ENCODE data around the gene LRRC36. TPM values are rescaled to one million over a fixed set of nuclear protein-coding genes. Genes with fewer than 3 reads are reported as not detected.

Gene LRRC36
- total RNA-seq, 2 experiments from 2014 or later: 0.64 TPM; not detected in 1

GRCh38 chr16:67283039-67283825 is 43.4 kb upstream of the LRRC36 start:
- intact Hi-C loops (cut with micrococcal nuclease): no loop called here
- Mint-ChIP-seq H3K36me3 (ENCODE audit: low read depth) (no peaks in the 10 kb centered on the region), H3K27ac (no peak overlapping the region), H3K4me3 (no peak overlapping the region), H3K4me1 (ENCODE audit: low read depth) (peaks cover 4% of the 10 kb centered on the region), H3K9me3 (no peaks in the 10 kb centered on the region), H3K27me3 (ENCODE audit: low read depth) (no peaks in the 10 kb centered on the region)
- DNase-seq: no peak
- CTCF ChIA-PET: interaction anchor here (0.6 to 0.8 kb wide), 2 partner anchors 145 to 271 kb away, joined by 3 read pairs; no protein-coding TSS in a partner anchor

- Mint-ChIP-seq H3K27me3 (ENCODE audit: low read depth) (no peaks in the 10 kb centered on the region), H3K4me3 (no peak overlapping the region), H3K4me1 (ENCODE audit: low read depth) (no peaks in the 10 kb centered on the region), H3K9me3 (no peaks in the 10 kb centered on the region), H3K36me3 (ENCODE audit: low read depth) (no peaks in the 10 kb centered on the region), H3K27ac (no peak overlapping the region)
- CTCF ChIA-PET: interaction anchor here (0.6 to 2.3 kb wide), 3 partner anchors 13 to 270 kb away, joined by 3 to 9 read pairs (median 3); no protein-coding TSS in a partner anchor
- no peak for DNase-seq
- intact Hi-C loops (cut with micrococcal nuclease): no loop called here
Observed at GRCh38 chr16:67283826-67284555, 42.6 kb upstream of the LRRC36 start.

- no peak overlapping the region for H3K27ac Mint-ChIP-seq
- no peaks in the 10 kb centered on the region for H3K36me3 Mint-ChIP-seq (ENCODE audit: low read depth)
- no peak for DNase-seq
- H3K9me3 Mint-ChIP-seq: no peaks in the 10 kb centered on the region
- H3K4me3 Mint-ChIP-seq: no peak overlapping the region
- no peaks in the 10 kb centered on the region for H3K27me3 Mint-ChIP-seq (ENCODE audit: low read depth)
- intact Hi-C loops (cut with micrococcal nuclease): no loop called here
- H3K4me1 Mint-ChIP-seq (ENCODE audit: low read depth): no peaks in the 10 kb centered on the region
- CTCF ChIA-PET: interaction anchor here (1.2 to 2.3 kb wide), 2 partner anchors 12 to 114 kb away, joined by 7 to 9 read pairs; no protein-coding TSS in a partner anchor
Observed at GRCh38 chr16:67284699-67285646, 41.6 kb upstream of the LRRC36 start.

GRCh38 chr16:67286441-67287235 is 40.0 kb upstream of the LRRC36 start:
- H3K36me3 Mint-ChIP-seq (ENCODE audit: low read depth): no peaks in the 10 kb centered on the region
- H3K27me3 Mint-ChIP-seq (ENCODE audit: low read depth): no peaks in the 10 kb centered on the region
- intact Hi-C loops (cut with micrococcal nuclease): no loop called here
- H3K9me3 Mint-ChIP-seq: no peaks in the 10 kb centered on the region
- no peak overlapping the region for H3K27ac Mint-ChIP-seq
- no peak for DNase-seq
- H3K4me3 Mint-ChIP-seq: no peak overlapping the region
- CTCF ChIA-PET: interaction anchor here (1.1 to 1.2 kb wide), 2 partner anchors 26 to 113 kb away, joined by 3 to 7 read pairs; no protein-coding TSS in a partner anchor
- H3K4me1 Mint-ChIP-seq (ENCODE audit: low read depth): no peaks in the 10 kb centered on the region

- no peaks in the 10 kb centered on the region for H3K9me3 Mint-ChIP-seq
- no peaks in the 10 kb centered on the region for H3K36me3 Mint-ChIP-seq (ENCODE audit: low read depth)
- no peak overlapping the region for H3K4me3 Mint-ChIP-seq
- CTCF ChIA-PET: no interaction called here
- intact Hi-C loops (cut with micrococcal nuclease): no loop called here
- no peak overlapping the region for H3K27ac Mint-ChIP-seq
- H3K4me1 Mint-ChIP-seq (ENCODE audit: low read depth): no peaks in the 10 kb centered on the region
- DNase-seq: no peak
- H3K27me3 Mint-ChIP-seq (ENCODE audit: low read depth): no peaks in the 10 kb centered on the region
Observed at GRCh38 chr16:67287960-67288359, 38.7 kb upstream of the LRRC36 start.

GRCh38 chr16:67291461-67291860 is 35.2 kb upstream of the LRRC36 start:
- Mint-ChIP-seq H3K27ac (no peak overlapping the region), H3K4me3 (no peak overlapping the region), H3K9me3 (no peaks in the 10 kb centered on the region), H3K4me1 (ENCODE audit: low read depth) (no peaks in the 10 kb centered on the region), H3K27me3 (ENCODE audit: low read depth) (no peaks in the 10 kb centered on the region), H3K36me3 (ENCODE audit: low read depth) (no peaks in the 10 kb centered on the region)
- CTCF ChIA-PET: interaction anchor here (0.6 kb wide), 1 partner anchor 308 kb away, joined by 4 read pairs; no protein-coding TSS in a partner anchor
- no peak for DNase-seq
- intact Hi-C loops (cut with micrococcal nuclease): no loop called here

GRCh38 chr16:67294171-67294757 is 32.4 kb upstream of the LRRC36 start:
- no peak overlapping the region for H3K4me3 Mint-ChIP-seq
- no peaks in the 10 kb centered on the region for H3K36me3 Mint-ChIP-seq (ENCODE audit: low read depth)
- no peaks in the 10 kb centered on the region for H3K27me3 Mint-ChIP-seq (ENCODE audit: low read depth)
- no peak overlapping the region for H3K27ac Mint-ChIP-seq
- CTCF ChIA-PET: interaction anchor here (0.5 to 1.3 kb wide), 2 partner anchors 16 to 20 kb away, joined by 3 to 4 read pairs; no protein-coding TSS in a partner anchor
- no peak for DNase-seq
- intact Hi-C loops (cut with micrococcal nuclease): no loop called here
- no peaks in the 10 kb centered on the region for H3K9me3 Mint-ChIP-seq
- no peaks in the 10 kb centered on the region for H3K4me1 Mint-ChIP-seq (ENCODE audit: low read depth)

- H3K4me3 Mint-ChIP-seq: no peak overlapping the region
- H3K9me3 Mint-ChIP-seq: no peaks in the 10 kb centered on the region
- DNase-seq: no peak
- H3K27ac Mint-ChIP-seq: peak overlapping the region; percentile 37
- no peaks in the 10 kb centered on the region for H3K36me3 Mint-ChIP-seq (ENCODE audit: low read depth)
- no peaks in the 10 kb centered on the region for H3K27me3 Mint-ChIP-seq (ENCODE audit: low read depth)
- intact Hi-C loops (cut with micrococcal nuclease): no loop called here
- CTCF ChIA-PET: interaction anchor here (0.5 kb wide), 1 partner anchor 21 kb away, joined by 3 read pairs; no protein-coding TSS in a partner anchor
- H3K4me1 Mint-ChIP-seq (ENCODE audit: low read depth): no peaks in the 10 kb centered on the region
Observed at GRCh38 chr16:67294938-67295361, 31.7 kb upstream of the LRRC36 start.

- Mint-ChIP-seq H3K4me3 (no peak overlapping the region), H3K27ac (no peak overlapping the region), H3K9me3 (no peaks in the 10 kb centered on the region), H3K36me3 (ENCODE audit: low read depth) (no peaks in the 10 kb centered on the region), H3K4me1 (ENCODE audit: low read depth) (no peaks in the 10 kb centered on the region), H3K27me3 (ENCODE audit: low read depth) (no peaks in the 10 kb centered on the region)
- intact Hi-C loops (cut with micrococcal nuclease): no loop called here
- CTCF ChIA-PET: interaction anchor here (0.8 to 2.0 kb wide), 6 partner anchors 12 to 151 kb away, joined by 3 to 9 read pairs (median 3); no protein-coding TSS in a partner anchor
- no peak for DNase-seq
Observed at GRCh38 chr16:67296420-67296819, 30.2 kb upstream of the LRRC36 start.

GRCh38 chr16:67298277-67298676 is 28.3 kb upstream of the LRRC36 start:
- H3K27me3 Mint-ChIP-seq (ENCODE audit: low read depth): peaks cover 2% of the 10 kb centered on the region
- H3K4me1 Mint-ChIP-seq (ENCODE audit: low read depth): no peaks in the 10 kb centered on the region
- no peak overlapping the region for H3K4me3 Mint-ChIP-seq
- CTCF ChIA-PET: interaction anchor here (0.6 kb wide), 1 partner anchor 71 kb away, joined by 3 read pairs; no protein-coding TSS in a partner anchor
- DNase-seq: no peak
- H3K27ac Mint-ChIP-seq: no peak overlapping the region
- no peaks in the 10 kb centered on the region for H3K9me3 Mint-ChIP-seq
- no peaks in the 10 kb centered on the region for H3K36me3 Mint-ChIP-seq (ENCODE audit: low read depth)
- intact Hi-C loops (cut with micrococcal nuclease): no loop called here

GRCh38 chr16:67299269-67299668 is 27.3 kb upstream of the LRRC36 start:
- Mint-ChIP-seq H3K36me3 (ENCODE audit: low read depth) (no peaks in the 10 kb centered on the region), H3K9me3 (no peaks in the 10 kb centered on the region), H3K4me3 (no peak overlapping the region), H3K27me3 (ENCODE audit: low read depth) (peaks cover 2% of the 10 kb centered on the region), H3K27ac (no peak overlapping the region), H3K4me1 (ENCODE audit: low read depth) (no peaks in the 10 kb centered on the region)
- intact Hi-C loops (cut with micrococcal nuclease): no loop called here
- CTCF ChIA-PET: interaction anchor here (0.7 kb wide), 1 partner anchor 129 kb away, joined by 3 read pairs; no protein-coding TSS in a partner anchor
- DNase-seq: no peak

All from activated naive CD4-positive, alpha-beta T cell treated with anti-CD3 and anti-CD28 coated beads for 36 hours (primary cell).